D721Med (cell line): ENCODE data around the gene FAM78B.

ENCODE experiments used
- DNase-seq: peaks from one replicate; pipeline ENCODE4 v3.0.0; 2011; ENCODE audit warnings: low spot score; ENCODE audit not compliant: insufficient read length
- FAIRE-seq: peaks from 2 replicates; lab custom pipeline; 2011; peaks lifted over from hg19 to GRCh38; lab: Jason Lieb, UNC
- TF ChIP-seq, protein P1 (sequence below): IDR thresholded peaks from 2 replicates; pipeline ENCODE4 v1.5.1; 2012; ENCODE audit warnings: mild to moderate bottlenecking, control low read depth; ENCODE audit not compliant: insufficient read depth; ENCODE audit errors: missing control alignments

FAM78B gene

GRCh38 chr1:166153525-166154314 is 13.1 kb downstream of the FAM78B start:
- TF ChIP-seq, protein P1, sequence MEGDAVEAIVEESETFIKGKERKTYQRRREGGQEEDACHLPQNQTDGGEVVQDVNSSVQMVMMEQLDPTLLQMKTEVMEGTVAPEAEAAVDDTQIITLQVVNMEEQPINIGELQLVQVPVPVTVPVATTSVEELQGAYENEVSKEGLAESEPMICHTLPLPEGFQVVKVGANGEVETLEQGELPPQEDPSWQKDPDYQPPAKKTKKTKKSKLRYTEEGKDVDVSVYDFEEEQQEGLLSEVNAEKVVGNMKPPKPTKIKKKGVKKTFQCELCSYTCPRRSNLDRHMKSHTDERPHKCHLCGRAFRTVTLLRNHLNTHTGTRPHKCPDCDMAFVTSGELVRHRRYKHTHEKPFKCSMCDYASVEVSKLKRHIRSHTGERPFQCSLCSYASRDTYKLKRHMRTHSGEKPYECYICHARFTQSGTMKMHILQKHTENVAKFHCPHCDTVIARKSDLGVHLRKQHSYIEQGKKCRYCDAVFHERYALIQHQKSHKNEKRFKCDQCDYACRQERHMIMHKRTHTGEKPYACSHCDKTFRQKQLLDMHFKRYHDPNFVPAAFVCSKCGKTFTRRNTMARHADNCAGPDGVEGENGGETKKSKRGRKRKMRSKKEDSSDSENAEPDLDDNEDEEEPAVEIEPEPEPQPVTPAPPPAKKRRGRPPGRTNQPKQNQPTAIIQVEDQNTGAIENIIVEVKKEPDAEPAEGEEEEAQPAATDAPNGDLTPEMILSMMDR = no peak
- FAIRE-seq = peak; percentile 83
- peak; percentile 49 for DNase-seq

- no peak for FAIRE-seq
- TF ChIP-seq, protein P1 = no peak
- no peak for DNase-seq
Observed at GRCh38 chr1:166152978-166153377, 13.8 kb downstream of the FAM78B start.

DNA sequence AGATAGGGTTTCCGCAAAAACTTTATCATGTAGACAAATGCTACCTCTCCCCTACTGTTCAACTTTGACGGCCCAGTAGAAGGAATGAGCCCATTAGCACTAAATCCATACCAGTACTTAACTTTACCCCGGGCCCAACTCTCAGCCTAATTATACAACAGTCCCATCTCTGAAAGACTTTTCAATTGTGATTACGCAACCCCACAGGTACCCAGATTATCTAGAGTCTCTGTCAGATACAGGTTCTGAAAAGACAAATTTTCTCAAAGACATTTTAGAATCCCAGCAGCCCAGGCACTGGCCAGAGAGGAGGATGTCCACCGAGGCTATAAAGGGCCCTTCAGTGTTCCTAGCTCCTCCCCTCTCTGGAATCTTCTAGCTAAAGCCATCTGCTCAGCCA is 15.0 kb downstream of the FAM78B start:
- DNase-seq = no peak
- FAIRE-seq = no peak
- TF ChIP-seq, protein P1 = no peak

- DNase-seq (no peak), FAIRE-seq (no peak)
- TF ChIP-seq, protein P1 = no peak
Observed at GRCh38 chr1:166145499-166145898, 21.3 kb downstream of the FAM78B start.

DNA sequence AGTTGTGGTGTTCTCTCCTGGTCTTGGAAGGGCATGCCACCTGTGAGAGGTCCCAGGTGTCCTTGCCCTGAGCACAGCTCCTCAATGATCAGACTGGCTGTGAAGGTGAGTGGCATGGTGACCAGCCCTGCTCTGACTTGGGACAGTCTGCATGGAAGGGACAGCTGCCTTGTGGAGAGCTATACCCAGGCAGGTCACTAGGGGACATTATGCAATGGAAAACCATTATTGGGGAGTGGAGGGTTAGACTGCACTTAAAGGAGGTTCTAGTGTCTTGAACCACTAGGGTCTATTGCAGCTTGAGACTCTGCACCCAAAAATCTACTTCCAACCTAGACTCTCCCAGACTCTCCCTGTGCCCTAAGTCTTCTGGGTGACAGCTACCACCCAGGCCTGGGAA is 24.8 kb downstream of the FAM78B start:
- FAIRE-seq (no peak), DNase-seq (no peak)
- TF ChIP-seq, protein P1 = no peak

DNA sequence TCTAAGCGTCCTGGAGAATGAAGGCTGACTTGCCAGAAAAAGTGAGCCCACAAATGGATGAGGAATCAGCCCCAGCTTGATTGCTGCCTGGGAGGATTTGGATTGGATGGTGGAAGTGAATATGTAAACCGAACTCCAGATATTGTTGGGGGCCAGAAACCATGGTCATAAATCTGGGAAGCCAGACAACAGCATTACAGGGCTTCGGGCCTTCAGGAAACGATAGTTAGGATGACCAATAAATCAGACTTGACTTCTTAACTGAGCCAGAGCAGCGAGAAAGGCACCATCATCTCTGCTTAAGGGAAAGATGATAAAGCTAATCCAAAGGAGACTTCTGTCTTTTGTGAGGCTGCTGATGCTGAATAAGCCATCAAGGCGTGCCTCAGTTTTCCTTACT is 26.6 kb downstream of the FAM78B start:
- FAIRE-seq = no peak
- TF ChIP-seq, protein P1 = no peak
- no peak for DNase-seq

DNA sequence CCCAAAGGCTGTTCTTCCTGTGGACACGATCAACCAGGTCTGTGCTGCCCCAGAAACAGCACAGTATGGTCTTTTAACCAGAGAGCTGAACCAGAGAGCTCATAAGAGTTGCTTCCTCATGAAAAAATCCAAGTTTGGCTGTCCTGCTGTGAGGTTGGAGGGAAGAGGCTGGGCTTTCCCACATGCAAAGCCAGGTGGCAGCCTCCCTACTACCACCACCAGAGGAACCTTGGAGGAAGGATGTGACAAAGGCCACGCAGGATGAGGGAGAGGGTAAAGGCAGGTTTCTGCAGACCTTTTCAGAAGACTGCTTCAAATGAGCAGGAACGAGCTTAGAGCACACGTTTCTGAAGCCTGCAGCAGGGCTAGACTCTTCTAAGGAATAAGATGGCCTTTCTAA is 27.1 kb downstream of the FAM78B start:
- TF ChIP-seq, protein P1 = no peak
- no peak for DNase-seq
- no peak for FAIRE-seq
